ENCODE data around the gene TBC1D2.
"Not testable (repeated sequence)": the region's sequence is repeated elsewhere in the genome, so short reads cannot be mapped to it uniquely, and the experiment has no call there.

DNA sequence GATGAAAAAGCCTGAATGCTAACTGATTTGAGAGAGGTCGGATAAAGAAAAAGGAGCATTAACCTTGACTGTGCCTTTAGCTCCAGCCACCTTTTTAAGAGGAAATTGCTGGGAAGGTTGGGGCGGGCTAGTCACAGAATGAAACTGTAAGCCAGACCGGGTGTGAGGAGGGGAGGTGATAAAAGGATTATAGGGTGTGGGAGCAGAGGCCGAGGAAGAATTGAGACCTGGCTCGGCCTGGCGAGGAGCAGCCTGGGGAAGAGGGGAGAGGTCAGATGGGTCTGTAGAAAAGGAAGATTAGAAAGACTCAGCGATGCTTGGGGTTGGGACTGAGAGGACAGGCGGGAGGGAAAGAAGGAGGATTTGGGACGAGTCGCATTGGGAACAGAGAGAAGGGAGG is 14.2 kb upstream of the TBC1D2 start:
- not testable (repeated sequence) for TF ChIP-seq CTCF (IDR thresholded peaks at IDR 0.05; ENCODE audit: insufficient read depth, low read length, poor library complexity, severe bottlenecking); EZH2phosphoT487 (conservative IDR thresholded peaks at IDR 0.05; ENCODE audit: low read length)

Data from SU-DHL-6 (cell line).